A549 (cell line): ENCODE results near the gene CD274.

ENCODE experiments used
- CTCF ChIP-seq: fragments of >200 bp; sonication (Bioruptor Twin); formaldehyde crosslinking; IDR thresholded peaks from 3 replicates; pipeline ENCODE4 v1.5.1; 2016
- NFE2L2 ChIP-seq: fragments of 150-350 bp; conservative IDR thresholded peaks from 2 replicates; pipeline ENCODE4 v1.6.1; 2014; ENCODE audit warnings: low read length

- TF ChIP-seq CTCF (no peak), NFE2L2 (no peak)
Observed at GRCh38 chr9:5428172-5428571, 22.2 kb upstream of the CD274 start.
